ENCODE data around the gene RNF144A. TPM values are rescaled to one million over a fixed set of nuclear protein-coding genes. Genes with fewer than 3 reads are reported as not detected.

The RNF144A gene
- total and polyA plus RNA-seq, 2 of the 13 experiments (the other 11 are each of a cell fraction or from before 2014, with no cell fraction given): 13.9 to 16.5 TPM

DNA sequence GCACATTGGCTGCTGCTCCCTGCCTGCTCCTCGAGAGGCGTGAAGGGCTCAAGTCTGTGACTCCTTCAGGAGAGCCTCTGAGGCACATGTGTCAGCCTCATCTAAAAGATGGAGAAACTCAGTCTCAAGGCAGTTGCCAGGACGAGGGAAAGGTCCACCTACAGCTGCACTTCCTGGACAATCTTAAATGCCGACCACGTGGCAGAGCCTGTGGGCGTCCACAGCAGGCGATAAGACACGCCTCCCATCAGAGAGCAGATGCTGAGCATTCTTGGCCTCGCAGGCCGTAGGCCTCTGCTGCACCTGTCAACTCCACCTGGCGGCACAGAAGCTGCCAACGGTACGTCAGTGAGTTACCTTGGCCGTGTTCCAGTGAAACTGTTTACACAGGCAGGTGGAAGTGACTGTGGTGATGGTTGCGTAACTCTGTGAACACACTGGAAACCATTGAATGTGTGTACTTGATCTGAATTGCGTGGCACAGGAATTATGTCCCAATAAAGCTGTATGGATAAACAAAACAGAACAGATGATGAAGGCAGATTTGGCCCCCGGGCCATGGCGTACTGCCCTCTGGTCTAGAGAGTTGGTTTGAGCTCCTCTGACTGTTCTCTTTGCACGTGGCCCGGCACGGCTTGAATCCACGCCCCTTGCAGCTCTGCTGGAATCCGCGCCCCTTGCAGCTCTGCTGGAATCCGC, 114.5 kb downstream of the RNF144A start (continued):
- TF ChIP-seq KDM6A (CRISPR knock-in tag; IDR thresholded peaks at IDR 0.05; ENCODE audit: low read depth): peak; percentile 42; the same call in 1 of the 2 replicates
- peak; percentile 82; the same call in 1 of the 2 replicates for TF ChIP-seq RFXAP (CRISPR knock-in tag; IDR thresholded peaks at IDR 0.05; ENCODE audit: borderline replicate concordance)
- TF ChIP-seq, protein P1, sequence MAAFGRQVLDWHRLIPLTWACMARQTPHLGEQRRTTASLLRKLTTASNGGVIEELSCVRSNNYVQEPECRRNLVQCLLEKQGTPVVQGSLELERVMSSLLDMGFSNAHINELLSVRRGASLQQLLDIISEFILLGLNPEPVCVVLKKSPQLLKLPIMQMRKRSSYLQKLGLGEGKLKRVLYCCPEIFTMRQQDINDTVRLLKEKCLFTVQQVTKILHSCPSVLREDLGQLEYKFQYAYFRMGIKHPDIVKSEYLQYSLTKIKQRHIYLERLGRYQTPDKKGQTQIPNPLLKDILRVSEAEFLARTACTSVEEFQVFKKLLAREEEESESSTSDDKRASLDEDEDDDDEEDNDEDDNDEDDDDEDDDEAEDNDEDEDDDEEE (CRISPR knock-in tag; IDR thresholded peaks at IDR 0.05): no peak
- TF ChIP-seq HNRNPL (IDR thresholded peaks at IDR 0.05; ENCODE audit: low read depth, low read length): no peak
- TF ChIP-seq, protein P2, sequence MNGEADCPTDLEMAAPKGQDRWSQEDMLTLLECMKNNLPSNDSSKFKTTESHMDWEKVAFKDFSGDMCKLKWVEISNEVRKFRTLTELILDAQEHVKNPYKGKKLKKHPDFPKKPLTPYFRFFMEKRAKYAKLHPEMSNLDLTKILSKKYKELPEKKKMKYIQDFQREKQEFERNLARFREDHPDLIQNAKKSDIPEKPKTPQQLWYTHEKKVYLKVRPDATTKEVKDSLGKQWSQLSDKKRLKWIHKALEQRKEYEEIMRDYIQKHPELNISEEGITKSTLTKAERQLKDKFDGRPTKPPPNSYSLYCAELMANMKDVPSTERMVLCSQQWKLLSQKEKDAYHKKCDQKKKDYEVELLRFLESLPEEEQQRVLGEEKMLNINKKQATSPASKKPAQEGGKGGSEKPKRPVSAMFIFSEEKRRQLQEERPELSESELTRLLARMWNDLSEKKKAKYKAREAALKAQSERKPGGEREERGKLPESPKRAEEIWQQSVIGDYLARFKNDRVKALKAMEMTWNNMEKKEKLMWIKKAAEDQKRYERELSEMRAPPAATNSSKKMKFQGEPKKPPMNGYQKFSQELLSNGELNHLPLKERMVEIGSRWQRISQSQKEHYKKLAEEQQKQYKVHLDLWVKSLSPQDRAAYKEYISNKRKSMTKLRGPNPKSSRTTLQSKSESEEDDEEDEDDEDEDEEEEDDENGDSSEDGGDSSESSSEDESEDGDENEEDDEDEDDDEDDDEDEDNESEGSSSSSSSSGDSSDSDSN (CRISPR knock-in tag; IDR thresholded peaks at IDR 0.05): peak; percentile 64
- peak; percentile 72; the same call in 1 of the 2 replicates for TF ChIP-seq TBX3 (IDR thresholded peaks at IDR 0.05; ENCODE audit: borderline replicate concordance)
- peak; percentile 90; the same call in 1 of the 2 replicates for TF ChIP-seq KDM1A (CRISPR knock-in tag; IDR thresholded peaks at IDR 0.05)
- TF ChIP-seq, protein P3, sequence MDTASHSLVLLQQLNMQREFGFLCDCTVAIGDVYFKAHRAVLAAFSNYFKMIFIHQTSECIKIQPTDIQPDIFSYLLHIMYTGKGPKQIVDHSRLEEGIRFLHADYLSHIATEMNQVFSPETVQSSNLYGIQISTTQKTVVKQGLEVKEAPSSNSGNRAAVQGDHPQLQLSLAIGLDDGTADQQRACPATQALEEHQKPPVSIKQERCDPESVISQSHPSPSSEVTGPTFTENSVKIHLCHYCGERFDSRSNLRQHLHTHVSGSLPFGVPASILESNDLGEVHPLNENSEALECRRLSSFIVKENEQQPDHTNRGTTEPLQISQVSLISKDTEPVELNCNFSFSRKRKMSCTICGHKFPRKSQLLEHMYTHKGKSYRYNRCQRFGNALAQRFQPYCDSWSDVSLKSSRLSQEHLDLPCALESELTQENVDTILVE (CRISPR knock-in tag; IDR thresholded peaks at IDR 0.05): peak; percentile 88
- peak; percentile 91 for TF ChIP-seq BCL6 (CRISPR knock-in tag; IDR thresholded peaks at IDR 0.05)
- 0 out of 2 replicates have a peak, but pooled peaks have one; percentile 40 for TF ChIP-seq KAT7 (CRISPR knock-in tag; IDR thresholded peaks at IDR 0.05; ENCODE audit: borderline replicate concordance)
- peak; percentile 70; the same call in 1 of the 2 replicates for TF ChIP-seq ZC3H13 (CRISPR knock-in tag; IDR thresholded peaks at IDR 0.05)
- peak; percentile 88 for TF ChIP-seq POGZ (CRISPR knock-in tag; IDR thresholded peaks at IDR 0.05)
- no peak for TF ChIP-seq PAWR (CRISPR knock-in tag; IDR thresholded peaks at IDR 0.05; ENCODE audit: borderline replicate concordance)
- TF ChIP-seq, protein P4, sequence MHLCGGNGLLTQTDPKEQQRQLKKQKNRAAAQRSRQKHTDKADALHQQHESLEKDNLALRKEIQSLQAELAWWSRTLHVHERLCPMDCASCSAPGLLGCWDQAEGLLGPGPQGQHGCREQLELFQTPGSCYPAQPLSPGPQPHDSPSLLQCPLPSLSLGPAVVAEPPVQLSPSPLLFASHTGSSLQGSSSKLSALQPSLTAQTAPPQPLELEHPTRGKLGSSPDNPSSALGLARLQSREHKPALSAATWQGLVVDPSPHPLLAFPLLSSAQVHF (CRISPR knock-in tag; IDR thresholded peaks at IDR 0.05): 0 out of 2 replicates have a peak, but pooled peaks have one; percentile 37
- TF ChIP-seq SCMH1 (CRISPR knock-in tag; IDR thresholded peaks at IDR 0.05; ENCODE audit: borderline replicate concordance): no peak
- TF ChIP-seq, protein P5, sequence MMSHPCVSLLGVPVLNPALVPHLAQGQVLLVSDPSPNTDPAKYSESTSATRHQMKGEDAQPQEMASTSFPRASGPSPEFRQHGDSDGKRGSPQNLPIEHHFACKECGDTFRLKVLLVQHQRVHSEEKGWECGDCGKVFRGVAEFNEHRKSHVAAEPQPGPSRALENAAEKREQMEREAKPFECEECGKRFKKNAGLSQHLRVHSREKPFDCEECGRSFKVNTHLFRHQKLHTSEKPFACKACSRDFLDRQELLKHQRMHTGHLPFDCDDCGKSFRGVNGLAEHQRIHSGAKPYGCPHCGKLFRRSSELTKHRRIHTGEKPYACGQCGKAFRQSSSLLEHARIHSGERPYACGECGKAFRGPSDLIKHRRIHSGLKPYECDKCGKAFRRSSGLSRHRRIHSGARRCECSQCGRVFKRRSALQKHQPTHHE (CRISPR knock-in tag; IDR thresholded peaks at IDR 0.05; ENCODE audit: borderline replicate concordance): peak; percentile 70; the same call in 1 of the 2 replicates
- no peak for TF ChIP-seq ZNF382 (CRISPR knock-in tag; IDR thresholded peaks at IDR 0.05; ENCODE audit: borderline replicate concordance)
- TF ChIP-seq REPIN1 (CRISPR knock-in tag; IDR thresholded peaks at IDR 0.05; ENCODE audit: borderline replicate concordance, low read depth): peak; percentile 89
- TF ChIP-seq RXRA (CRISPR knock-in tag; IDR thresholded peaks at IDR 0.05): peak; percentile 88
- no peak for TF ChIP-seq NR3C1 (CRISPR knock-in tag; IDR thresholded peaks at IDR 0.05)
- peak; percentile 65; the same call in 1 of the 2 replicates for TF ChIP-seq NFKB2 (CRISPR knock-in tag; IDR thresholded peaks at IDR 0.05; ENCODE audit: borderline replicate concordance)
- TF ChIP-seq ELF1 (CRISPR knock-in tag; IDR thresholded peaks at IDR 0.05): peak; percentile 63; the same call in 1 of the 2 replicates
- peak; percentile 80 for TF ChIP-seq MXD4 (CRISPR knock-in tag; IDR thresholded peaks at IDR 0.05)
- peak; percentile 43; the same call in 1 of the 2 replicates for TF ChIP-seq DMAP1 (CRISPR knock-in tag; IDR thresholded peaks at IDR 0.05)
- TF ChIP-seq RFX3 (CRISPR knock-in tag; IDR thresholded peaks at IDR 0.05): no peak

All from HepG2 (cell line).